GM18907 (cell line): Measurements from ENCODE around the gene GFY.
"Not testable (repeated sequence)": the region's sequence is repeated elsewhere in the genome, so short reads cannot be mapped to it uniquely, and the experiment has no call there.

Source experiments
- ATAC-seq: cut with Tn5 transposase; IDR thresholded peaks from one replicate; pipeline ENCODE4 v1.9.1; 2021; ENCODE audit warnings: mild to moderate bottlenecking, moderate library complexity; ENCODE audit not compliant: unreplicated experiment

GFY gene

DNA sequence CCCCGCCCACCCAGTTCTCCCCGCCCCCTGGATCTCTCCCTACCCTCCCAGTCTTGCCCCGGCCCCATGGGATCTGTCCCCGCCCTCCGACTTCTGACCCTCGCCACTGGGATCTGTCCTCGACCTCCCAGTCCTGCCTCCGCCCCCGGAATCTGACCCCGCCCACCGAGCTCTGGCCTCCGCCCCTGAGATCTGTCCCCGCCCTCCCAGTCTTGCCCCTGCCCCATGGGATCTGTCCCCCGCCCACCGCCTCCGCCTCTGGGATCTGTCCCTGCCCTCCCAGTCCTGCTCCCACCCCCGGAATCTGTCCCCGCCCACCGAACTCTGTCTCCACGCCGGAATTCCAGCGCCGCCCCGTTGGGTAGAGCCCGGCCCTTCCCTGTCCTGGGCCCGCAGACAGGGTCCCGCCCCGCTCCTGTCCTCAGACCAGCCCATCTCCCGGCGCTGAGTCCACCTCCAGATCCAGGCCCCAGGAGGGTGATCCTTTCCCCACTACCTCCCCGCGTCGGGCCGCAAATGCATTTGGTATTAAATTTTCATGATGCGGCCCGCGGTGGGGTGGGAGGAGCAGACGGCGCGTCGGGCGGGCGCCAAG is 17.7 kb downstream of the GFY start:
- ATAC-seq = peak; percentile 5

DNA sequence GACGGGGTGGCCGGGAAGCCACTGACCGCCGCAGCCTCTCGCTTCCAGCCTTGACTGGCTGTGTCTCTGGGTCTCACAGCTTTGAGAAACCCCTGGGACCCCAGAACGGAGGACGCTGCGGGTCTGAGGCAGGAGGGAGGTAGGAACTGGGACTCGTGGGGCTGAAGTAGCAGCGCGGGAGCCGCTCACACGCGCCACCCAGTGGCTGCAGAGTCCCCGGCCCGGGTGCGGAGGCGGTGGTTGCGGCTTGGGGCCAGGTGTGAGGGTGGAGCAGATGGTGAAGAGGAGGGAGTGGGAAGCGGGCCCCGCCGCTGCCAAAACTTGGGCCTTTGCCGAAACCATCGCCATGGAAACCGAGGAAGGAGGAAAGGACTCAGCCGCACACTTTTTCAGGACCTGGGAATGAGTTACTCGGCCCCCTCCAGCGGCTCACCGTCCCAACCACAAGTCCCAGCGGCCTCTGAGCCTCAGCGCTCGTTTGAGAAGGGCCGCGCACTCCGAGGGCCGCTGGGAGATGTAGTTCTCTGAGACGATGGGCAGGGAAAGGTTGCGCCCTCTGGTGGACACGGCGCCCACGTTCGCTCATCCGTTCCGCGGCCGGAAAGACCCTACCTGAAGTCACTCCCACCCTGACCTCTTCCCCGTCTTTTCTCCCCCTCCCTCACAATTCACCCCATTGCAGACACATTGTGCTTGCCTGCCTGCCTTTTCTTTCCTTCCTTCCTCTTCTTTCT is 18.3 kb downstream of the GFY start:
- peak; percentile 71 for ATAC-seq

DNA sequence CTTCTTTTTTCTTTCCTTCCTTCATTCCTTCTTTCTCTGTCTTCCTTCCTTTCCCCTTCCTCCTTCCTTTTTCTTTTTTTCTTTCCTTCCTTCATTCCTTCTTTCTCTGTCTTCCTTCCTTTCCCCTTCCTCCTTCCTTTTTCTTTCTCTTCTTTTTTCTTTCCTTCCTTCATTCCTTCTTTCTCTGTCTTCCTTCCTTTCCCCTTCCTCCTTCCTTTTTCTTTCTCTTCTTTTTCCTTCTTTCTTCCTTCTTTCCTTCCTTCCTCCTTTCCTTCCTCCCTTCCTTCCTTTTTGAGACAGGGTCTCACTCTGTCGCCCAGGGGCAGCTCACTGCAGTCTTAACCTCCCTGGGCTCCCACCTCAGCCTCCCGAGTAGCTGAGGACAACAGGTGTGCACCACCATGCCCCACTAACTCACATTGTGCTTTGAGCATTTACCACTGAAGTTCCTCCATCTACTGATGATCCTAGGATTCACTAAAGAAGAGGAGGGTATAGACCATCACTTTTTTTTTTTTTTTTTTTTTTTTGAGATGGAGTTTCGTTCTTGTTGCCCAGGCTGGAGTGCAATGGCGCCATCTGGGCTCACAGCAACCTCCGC is 19.0 kb downstream of the GFY start:
- ATAC-seq = not testable (repeated sequence)

DNA sequence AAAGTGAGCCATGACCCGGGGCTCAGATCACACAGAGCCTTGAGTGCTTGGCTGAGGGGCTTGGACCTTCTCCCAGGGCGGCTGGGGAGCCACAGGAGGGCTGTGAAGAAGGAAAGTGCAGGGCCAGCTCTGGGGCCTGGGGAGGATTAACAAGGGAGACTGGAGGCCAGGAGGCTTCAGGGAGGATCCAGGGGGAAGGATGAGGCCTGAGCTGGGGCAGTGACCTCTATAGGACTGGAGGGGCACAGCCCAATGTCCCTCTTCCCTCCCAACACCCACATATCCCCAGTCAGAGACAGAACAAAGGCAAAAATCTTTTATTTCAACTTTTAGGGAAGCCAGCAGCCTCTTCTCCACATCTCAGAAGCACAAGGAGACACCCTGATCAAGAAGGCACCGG is 20.8 kb downstream of the GFY start:
- no peak for ATAC-seq

DNA sequence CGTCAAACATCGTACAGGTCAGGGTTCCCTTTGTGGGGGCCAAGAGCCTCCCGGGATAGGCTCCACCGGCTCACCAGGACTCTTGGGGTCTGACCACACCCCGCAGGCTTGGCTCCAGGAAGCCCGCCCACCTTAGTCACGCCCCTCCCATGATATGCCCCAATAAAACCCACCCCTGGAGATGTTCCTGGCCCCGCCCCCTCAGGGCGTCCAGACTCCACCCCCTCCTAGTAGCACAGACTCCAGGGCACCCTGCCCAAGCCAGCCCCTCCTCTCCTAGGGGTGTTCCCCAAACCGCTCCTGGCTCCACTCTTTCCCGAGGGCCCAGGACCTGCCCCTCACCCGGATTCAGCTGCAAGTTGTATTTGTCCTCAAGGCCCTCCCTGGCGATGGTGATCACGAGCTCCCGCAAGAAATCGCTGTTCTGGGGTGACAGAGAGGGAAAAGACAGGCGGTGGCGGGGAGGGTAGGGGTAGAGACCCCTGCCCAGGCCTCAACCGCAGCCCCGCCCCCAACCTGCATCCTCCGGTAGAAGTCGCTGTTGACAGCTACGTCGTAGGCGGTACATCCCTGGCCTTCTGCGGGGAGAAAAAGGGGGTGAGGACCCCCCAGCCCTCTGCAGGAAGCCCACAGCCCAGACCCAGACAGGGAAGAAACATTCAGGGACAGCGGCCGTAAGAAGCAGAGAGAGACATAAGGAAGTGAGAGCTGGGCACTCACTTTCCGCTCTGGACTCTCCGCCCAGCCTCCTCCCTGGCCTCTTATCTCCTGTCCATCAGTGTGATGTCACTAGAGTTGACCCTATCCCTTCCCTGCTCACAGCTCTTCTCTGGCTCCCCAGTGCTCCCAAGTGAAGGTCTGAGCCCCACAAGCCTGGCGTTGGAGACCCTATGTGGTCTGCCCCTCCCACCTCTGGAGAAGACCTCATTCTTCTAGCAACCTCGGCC is 22.6 kb downstream of the GFY start:
- no peak for ATAC-seq

- no peak for ATAC-seq
Measured at GRCh38 chr19:49448432-49448786, 23.2 kb downstream of the GFY start.

DNA sequence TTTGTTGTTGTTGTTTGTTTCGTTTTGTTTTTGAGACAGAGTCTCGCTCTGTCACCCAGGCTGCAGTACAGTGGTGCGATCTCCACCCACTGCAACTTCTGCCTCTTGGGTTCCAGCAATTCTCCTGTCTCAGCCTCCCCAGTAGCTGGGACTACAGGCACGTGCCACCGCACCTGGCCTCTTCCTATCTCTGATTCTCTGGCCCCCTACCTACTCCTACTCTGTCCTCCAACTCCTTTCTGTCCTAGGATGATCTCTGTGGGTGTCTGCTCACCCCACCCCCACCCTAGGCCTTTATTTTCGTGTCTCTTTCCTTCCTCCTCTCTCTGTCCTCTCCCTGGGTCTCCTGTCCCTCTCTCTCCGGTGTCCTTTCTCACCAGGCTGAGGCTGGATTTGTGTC is 25.2 kb downstream of the GFY start:
- ATAC-seq = no peak

- ATAC-seq = peak; percentile 59
Measured at GRCh38 chr19:49451430-49452181, 26.4 kb downstream of the GFY start, which contains the start of gene PIH1D1. Gene PIH1D1 (minus strand): TSS chr19:49451814. CDS start chr19:49451574, 240 bp downstream.

- ATAC-seq = peak; percentile 81
Measured at GRCh38 chr19:49453013-49453756, 28.0 kb downstream of the GFY start, which contains the start of gene ALDH16A1. Gene ALDH16A1 (plus strand): TSS chr19:49453225. CDS start chr19:49453332, 107 bp downstream.

- peak; percentile 3 for ATAC-seq
Measured at GRCh38 chr19:49453757-49454240, 28.6 kb downstream of the GFY start.

- no peak for ATAC-seq
Measured at GRCh38 chr19:49455773-49456172, 30.6 kb downstream of the GFY start.

DNA sequence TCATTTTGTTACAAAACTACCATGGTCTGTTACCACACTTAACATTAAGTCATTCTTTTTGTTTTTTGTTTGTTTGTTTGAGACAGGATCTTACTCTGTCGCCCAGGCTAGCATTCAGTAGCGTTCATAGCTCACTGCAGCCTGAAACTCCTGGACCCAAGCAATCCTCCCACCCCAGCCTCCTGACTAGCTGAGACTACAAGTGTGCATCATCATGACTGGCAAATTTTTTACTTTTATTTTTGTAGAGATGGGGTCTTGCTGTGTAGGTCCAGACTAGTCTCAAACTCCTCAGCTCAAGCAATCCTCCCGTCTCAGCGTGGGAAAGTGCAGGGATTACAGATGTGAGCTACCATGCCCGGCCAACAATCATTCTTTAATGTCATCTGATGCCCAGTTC is 31.1 kb downstream of the GFY start:
- no peak for ATAC-seq

- no peak for ATAC-seq
Measured at GRCh38 chr19:49458567-49458903, 33.3 kb downstream of the GFY start.

GRCh38 chr19:49459388-49459787 is 34.2 kb downstream of the GFY start:
- no peak for ATAC-seq

DNA sequence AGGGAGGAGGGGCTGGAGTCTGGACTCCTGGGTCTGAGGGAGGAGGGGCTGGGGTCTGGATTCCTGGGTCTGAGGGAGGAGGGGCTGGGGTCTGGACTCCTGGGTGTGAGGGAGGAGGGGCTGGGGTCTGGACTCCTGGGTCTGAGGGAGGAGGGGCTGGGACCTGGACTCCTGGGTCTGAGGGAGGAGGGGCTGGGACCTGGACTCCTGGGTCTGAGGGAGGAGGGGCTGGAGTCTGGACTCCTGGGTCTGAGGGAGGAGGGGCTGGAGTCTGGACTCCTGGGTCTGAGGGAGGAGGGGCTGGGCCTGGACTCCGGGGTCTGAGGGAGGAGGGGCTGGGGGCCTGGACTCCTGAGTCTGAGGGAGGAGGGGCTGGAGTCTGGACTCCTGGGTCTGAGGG is 35.9 kb downstream of the GFY start:
- ATAC-seq = not testable (repeated sequence)

DNA sequence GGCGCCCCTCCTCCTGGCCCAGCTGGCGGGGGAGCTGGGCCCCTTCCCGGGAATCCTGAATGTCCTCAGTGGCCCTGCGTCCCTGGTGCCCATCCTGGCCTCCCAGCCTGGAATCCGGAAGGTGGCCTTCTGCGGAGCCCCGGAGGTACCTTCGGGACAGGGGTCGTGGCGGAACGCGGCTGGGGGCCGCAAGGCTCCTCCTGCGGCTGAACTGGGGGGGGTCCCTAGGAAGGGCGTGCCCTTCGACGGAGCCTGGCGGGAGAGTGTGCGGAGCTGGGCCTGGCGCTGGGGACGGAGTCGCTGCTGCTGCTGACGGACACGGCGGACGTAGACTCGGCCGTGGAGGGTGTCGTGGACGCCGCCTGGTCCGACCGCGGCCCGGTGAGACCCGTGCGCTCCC is 36.5 kb downstream of the GFY start:
- no peak for ATAC-seq

DNA sequence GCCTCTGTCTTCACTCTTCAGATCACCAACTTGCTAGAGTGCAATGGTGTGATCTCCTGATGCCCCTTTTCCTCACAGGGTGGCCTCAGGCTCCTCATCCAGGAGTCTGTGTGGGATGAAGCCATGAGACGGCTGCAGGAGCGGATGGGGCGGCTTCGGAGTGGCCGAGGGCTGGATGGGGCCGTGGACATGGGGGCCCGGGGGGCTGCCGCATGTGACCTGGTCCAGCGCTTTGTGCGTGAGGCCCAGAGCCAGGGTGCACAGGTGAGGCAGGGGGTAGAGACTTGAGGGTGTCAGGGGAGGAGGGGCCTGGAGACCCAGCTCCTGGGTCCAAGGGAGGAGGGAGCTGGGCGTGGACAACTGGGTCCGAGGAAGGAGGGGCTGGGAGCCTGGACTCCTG is 37.3 kb downstream of the GFY start:
- no peak for ATAC-seq

DNA sequence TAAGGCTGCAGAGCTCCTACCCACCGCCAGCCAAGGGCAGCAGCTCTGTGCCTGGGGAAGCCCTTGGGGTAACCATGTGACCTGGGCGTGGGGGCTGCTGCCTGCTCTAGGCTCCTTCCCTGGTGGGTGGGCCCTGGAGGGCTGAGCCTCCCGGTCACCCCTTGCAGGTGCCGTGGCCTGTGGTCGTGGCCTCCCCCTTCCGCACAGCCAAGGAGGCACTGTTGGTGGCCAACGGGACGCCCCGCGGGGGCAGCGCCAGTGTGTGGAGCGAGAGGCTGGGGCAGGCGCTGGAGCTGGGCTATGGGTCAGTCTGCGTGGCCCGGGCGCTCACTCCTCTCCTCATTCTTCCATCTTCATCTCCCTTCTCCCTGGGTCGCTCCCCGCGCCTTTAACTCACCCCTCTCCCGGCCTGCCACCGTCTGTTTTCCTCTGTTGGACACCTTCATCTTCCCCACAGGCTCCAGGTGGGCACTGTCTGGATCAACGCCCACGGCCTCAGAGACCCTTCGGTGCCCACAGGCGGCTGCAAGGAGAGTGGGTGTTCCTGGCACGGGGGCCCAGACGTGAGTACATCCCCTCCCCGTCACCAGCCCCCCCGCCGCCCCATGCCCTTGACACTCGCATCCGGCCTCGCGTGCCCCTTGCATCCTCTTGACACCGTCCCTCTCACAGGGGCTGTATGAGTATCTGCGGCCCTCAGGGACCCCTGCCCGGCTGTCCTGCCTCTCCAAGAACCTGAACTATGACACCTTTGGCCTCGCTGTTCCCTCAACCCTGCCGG is 39.0 kb downstream of the GFY start:
- ATAC-seq = no peak

- no peak for ATAC-seq
Measured at GRCh38 chr19:49465371-49465770, 40.2 kb downstream of the GFY start.
